Cardiac fibroblast (primary cell): ENCODE data around the gene MAN2A2.

Experiments used
- DNase-seq, 2 donors: peaks; one replicate each; pipeline versions ENCODE4 v3.0.0 to v3.0.0-alpha.2; 2010; ENCODE audit warnings: low read depth in 2 of 2
- H3K4me3 ChIP-seq, 2 donors: replicated peaks in 1 of 2; 1 replicate in 1 of 2; 2 replicates in 1 of 2; pipeline ENCODE4 v1.5.1; 2011; ENCODE audit warnings: low read depth in 2 of 2, low read length in 2 of 2, mild to moderate bottlenecking in 2 of 2, moderate library complexity in 1 of 2
- CTCF ChIP-seq: IDR thresholded peaks from one replicate; pipeline ENCODE4 v1.5.1; 2011; ENCODE audit warnings: low read depth, mild to moderate bottlenecking, low read length, inconsistent platforms

Gene MAN2A2

GRCh38 chr15:90910441-90911301 is 7.6 kb downstream of the MAN2A2 start:
- no peak overlapping the region for H3K4me3 ChIP-seq
- TF ChIP-seq CTCF = no peak
- no peak for DNase-seq

- no peak for TF ChIP-seq CTCF
- DNase-seq = no peak
- H3K4me3 ChIP-seq = no peak overlapping the region
These were observed 8.2 kb downstream of the MAN2A2 start for GRCh38 chr15:90911302-90911623.

GRCh38 chr15:90911906-90912769 is 9.0 kb downstream of the MAN2A2 start:
- DNase-seq = no peak
- no peak overlapping the region for H3K4me3 ChIP-seq
- TF ChIP-seq CTCF = no peak

- no peak for TF ChIP-seq CTCF
- no peak for DNase-seq
- no peak overlapping the region for H3K4me3 ChIP-seq
These were observed 9.6 kb downstream of the MAN2A2 start for GRCh38 chr15:90912770-90913075.

GRCh38 chr15:90913398-90913944 is 10.4 kb downstream of the MAN2A2 start:
- TF ChIP-seq CTCF = no peak
- no peak for DNase-seq

GRCh38 chr15:90914305-90915080 is 11.4 kb downstream of the MAN2A2 start:
- H3K4me3 ChIP-seq = no peak overlapping the region
- no peak for TF ChIP-seq CTCF
- no peak for DNase-seq

More at GRCh38 chr15:90913398-90913944, 10.4 kb downstream of the MAN2A2 start:
- H3K4me3 ChIP-seq = no peak overlapping the region
